ENCODE measurements around the gene CEMIP2.

GRCh38 chr9:71683598-71684235 is 84.6 kb downstream of the CEMIP2 start:
- no peak for TF ChIP-seq EZH2 (IDR thresholded peaks at IDR 0.05; ENCODE audit: insufficient read depth, low read length)
- TF ChIP-seq, protein P1, sequence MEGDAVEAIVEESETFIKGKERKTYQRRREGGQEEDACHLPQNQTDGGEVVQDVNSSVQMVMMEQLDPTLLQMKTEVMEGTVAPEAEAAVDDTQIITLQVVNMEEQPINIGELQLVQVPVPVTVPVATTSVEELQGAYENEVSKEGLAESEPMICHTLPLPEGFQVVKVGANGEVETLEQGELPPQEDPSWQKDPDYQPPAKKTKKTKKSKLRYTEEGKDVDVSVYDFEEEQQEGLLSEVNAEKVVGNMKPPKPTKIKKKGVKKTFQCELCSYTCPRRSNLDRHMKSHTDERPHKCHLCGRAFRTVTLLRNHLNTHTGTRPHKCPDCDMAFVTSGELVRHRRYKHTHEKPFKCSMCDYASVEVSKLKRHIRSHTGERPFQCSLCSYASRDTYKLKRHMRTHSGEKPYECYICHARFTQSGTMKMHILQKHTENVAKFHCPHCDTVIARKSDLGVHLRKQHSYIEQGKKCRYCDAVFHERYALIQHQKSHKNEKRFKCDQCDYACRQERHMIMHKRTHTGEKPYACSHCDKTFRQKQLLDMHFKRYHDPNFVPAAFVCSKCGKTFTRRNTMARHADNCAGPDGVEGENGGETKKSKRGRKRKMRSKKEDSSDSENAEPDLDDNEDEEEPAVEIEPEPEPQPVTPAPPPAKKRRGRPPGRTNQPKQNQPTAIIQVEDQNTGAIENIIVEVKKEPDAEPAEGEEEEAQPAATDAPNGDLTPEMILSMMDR (IDR thresholded peaks at IDR 0.05; ENCODE audit: insufficient read depth, low read depth, low read length), result peak; percentile 43

Data from astrocyte (in vitro differentiated cells and primary cell).